H1 (cell line): ENCODE results near the gene KCP. TPM values are rescaled to one million over a fixed set of nuclear protein-coding genes. Genes with fewer than 3 reads are reported as not detected.

Experiments used
- CHD2 ChIP-seq: IDR thresholded peaks from 2 replicates; pipeline ENCODE4 v1.6.1; 2012; ENCODE audit warnings: low read length, improper control_type of control experiment
- CHD7 ChIP-seq: fragments of 300-600 bp; sonication (generic); IDR thresholded peaks from 2 replicates; pipeline ENCODE4 v1.7.1; 2012; ENCODE audit warnings: low read length, moderate library complexity, mild to moderate bottlenecking, inconsistent platforms; ENCODE audit not compliant: insufficient replicate concordance
- EZH2 ChIP-seq: fragments of 200-600 bp; sonication (generic); IDR thresholded peaks from 2 replicates; pipeline ENCODE4 v1.7.1; 2012; ENCODE audit warnings: low read depth, mild to moderate bottlenecking, moderate library complexity, low read length, inconsistent platforms; ENCODE audit not compliant: severe bottlenecking
- POLR2A ChIP-seq, 2 experiments: IDR thresholded peaks; 1 replicate in 1 of 2; 2 replicates in 1 of 2; pipeline ENCODE4 v1.6.1; 2011; ENCODE audit warnings: low read depth in 2 of 2, low read length in 2 of 2, mild to moderate bottlenecking in 2 of 2; ENCODE audit errors: control extremely low read depth in 1 of 2
- RXRA ChIP-seq: IDR thresholded peaks from 2 replicates; pipeline ENCODE4 v1.6.1; 2011; ENCODE audit warnings: low read depth, mild to moderate bottlenecking, low read length, moderate library complexity; ENCODE audit not compliant: insufficient read depth
- SIRT6 ChIP-seq: IDR thresholded peaks from one replicate; pipeline ENCODE4 v1.7.1; 2012; ENCODE audit warnings: low read length, inconsistent platforms
- SUZ12 ChIP-seq: fragments of 200-600 bp; sonication (generic); IDR thresholded peaks from 2 replicates; pipeline ENCODE4 v1.6.1; 2012; ENCODE audit warnings: mild to moderate bottlenecking, inconsistent platforms, low read length, moderate library complexity, mixed read lengths
- polyA plus RNA-seq, 7 experiments: library from polyadenylated mRNA; depleted of rRNA in 3 of 7; stranded (reverse) in 5 of 7; unstranded in 2 of 7; fragments of >200 nt in 5 of 7; fragments of 200-250 nt in 2 of 7; gene quantifications; 1 replicate in 5 of 7; 2 replicates in 1 of 7; 4 replicates in 1 of 7; pipeline versions ENCODE4 v1.2.1 to v1.2.3, GENCODE V29; 2011 to 2013; ENCODE audit warnings: missing spikeins in 2 of 7, mixed read lengths in 2 of 7
- total RNA-seq: library from RNA; stranded (reverse); fragmentation: NEBNext Ultra II Directional; extraction: Animal tissue kit (Norgen Biotek cat#: 25700); gene quantifications from 2 replicates; pipeline ENCODE4 v1.2.1, GENCODE V29; 2021

KCP gene
- total and polyA plus RNA-seq, 2 of the 8 experiments (the other 6 are each of a cell fraction or from before 2014, with no cell fraction given), result 1.3 to 2.0 TPM

DNA sequence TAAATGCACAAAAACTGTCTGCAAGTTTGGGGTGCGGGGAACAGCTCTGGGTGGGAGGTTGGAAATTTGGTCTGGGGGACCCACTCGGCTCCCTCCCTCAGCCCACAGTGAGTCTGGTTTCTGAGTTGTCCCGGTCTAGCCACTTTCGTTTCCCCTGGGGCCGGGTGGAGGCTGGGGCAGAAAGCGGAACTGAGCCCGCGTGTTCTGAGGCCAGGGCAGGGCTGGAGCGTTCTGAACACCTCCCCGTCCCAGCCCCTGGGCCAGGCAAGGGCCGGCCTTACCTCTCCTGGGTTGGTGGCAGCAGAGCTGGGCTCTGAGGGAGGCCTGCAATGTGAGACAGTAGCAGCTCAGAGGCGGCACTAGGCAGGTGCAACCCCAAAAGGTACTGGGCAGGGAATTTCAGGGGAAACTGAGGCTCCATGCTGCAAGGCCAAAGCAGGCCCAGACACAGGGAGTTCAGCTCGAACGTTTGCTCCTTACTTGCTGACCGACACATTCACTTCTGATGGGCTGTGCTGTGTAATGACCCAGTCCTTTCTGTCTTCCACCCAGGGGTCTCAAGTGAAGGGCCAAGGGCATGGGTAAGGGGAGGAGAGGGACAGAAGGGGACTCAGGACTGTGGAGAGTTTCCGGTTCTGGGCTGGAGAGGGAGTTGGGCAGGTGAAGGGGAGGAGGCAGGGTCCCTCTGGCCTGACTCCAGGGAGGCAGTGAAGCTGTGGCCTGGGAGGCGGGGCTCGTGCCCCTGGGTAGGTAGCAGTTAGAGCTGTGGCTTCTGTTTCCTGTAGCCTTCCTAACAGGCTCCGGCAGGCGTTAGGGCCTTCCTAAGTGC is 30.2 kb upstream of the KCP start (continued):
- TF ChIP-seq EZH2, result no peak
- TF ChIP-seq CHD7, result no peak
- TF ChIP-seq SIRT6, result no peak
- TF ChIP-seq RXRA, result no peak
- no peak for TF ChIP-seq POLR2A (IDR thresholded peaks at IDR 0.05; ENCODE audit: control extremely low read depth in 1 of 2, low read depth in 2 of 2, low read length in 2 of 2)
- no peak for TF ChIP-seq SUZ12
- TF ChIP-seq CHD2, result no peak
